ENCODE results near the gene LDB2.

Gene LDB2

DNA sequence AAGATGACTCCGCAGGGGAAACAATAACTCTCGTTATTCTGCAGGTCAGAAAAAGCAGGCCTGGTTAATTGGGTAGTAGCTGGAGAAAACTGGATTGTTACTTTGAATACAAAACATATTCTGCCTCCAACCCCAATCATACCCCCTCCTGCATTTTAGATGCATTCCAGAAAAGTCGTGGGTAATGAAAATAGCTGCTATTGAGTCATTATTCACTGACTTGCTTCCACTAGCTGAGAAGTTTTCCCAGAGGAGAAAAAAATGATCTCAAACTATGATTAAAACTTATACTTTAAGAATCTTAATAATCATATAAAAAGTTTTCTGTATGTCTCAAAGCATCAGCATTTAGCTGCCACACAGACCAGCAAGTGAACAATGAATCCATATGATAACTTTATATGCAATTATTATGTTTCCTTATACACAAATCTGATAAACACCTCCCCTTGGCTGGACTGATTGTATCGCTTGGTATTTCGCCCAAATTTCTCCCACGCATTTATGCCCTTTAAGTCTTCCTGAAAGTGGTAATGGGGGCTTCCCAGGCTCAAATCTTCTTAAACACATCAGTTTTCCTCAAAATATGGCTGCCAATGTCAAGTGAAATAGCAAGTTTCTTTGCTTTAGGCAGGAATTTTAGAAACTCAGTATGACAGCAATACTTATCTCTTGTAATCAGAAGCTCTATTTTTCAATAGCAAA lies 181.0 kb downstream of the LDB2 start:
- no peak for FAIRE-seq

DNA sequence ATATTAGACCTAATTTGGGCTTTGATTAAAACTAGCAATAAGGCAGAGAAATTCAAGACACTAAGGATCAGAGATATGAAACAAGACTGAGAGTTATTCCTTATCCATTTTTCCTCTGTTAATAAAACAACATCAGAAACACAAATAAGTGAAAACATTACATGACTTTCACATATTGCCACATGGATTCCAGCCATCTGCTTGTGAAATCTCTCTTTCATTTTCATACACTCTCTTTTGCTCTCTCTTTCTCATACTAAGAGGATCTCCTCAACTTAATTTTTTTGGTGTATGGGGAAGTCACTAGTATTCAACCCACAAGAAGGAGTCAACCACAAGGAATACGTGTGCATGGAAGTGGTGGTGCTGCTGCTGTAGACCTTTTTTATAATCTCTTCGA lies 183.0 kb downstream of the LDB2 start:
- no peak for FAIRE-seq

GRCh38 chr4:16714191-16714590 lies 184.3 kb downstream of the LDB2 start:
- no peak for FAIRE-seq

GRCh38 chr4:16713696-16714095 lies 184.7 kb downstream of the LDB2 start:
- FAIRE-seq: no peak

DNA sequence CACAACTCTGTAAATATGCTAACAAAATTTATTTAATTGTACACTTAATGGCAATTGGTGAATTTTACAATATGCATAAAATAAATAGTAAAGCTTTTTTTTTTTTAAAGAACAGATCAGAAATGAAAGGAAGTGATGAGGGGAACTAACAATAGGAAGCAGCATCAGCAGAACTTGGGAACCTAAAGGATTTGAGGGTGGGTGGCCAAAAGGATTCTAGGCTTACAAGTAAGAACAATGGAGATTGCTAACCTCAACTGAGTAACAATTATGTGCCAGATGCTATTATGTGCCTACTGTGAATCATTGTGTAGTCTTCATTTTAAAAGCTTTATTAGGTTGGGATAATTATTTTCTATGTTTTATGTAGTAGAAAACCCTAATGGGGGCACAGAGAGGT lies 185.2 kb downstream of the LDB2 start:
- peak; percentile 9 for FAIRE-seq

GRCh38 chr4:16710198-16710597 lies 188.2 kb downstream of the LDB2 start:
- no peak for FAIRE-seq

- no peak for FAIRE-seq
Measured at GRCh38 chr4:16707874-16708273, 190.6 kb downstream of the LDB2 start.

DNA sequence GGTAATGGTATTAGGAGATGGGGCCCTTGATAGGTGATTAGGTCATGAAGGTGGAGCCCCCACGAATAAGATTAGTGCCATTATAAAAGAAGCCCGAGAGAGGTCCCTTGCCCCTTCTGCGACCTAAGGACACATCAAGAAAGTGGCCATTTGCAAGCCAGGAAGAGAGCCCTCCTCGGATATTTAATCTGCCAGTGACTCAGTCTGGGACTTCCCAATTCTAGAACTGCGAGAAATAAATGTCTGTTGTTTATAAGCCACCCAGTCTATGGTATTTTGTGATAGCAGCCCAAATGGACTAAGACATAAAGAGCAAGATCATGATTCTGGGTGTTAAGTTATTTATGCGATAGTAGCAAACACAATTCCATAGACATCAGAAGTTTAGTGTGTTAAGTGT lies 192.2 kb downstream of the LDB2 start:
- no peak for FAIRE-seq

DNA sequence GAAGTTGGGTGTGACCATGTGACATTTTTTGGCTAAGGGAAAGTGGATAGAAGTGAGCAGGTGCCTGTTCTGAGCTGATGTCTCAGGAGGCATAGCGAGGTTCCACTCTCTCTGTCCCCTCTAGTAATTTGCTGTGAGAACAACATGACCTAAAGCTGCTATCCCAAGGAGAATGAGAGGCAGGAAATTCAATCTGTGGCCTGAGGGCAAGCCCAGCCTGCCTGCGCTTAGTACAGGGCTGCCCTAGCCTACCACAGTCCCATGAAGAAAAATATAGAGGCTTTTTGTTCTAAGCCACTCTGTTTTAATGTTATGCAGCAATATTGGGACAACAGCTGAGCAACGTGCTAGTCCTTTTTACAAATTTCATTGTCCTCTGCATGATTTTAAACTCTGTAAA lies 193.1 kb downstream of the LDB2 start:
- no peak for FAIRE-seq

GRCh38 chr4:16704489-16704888 lies 194.0 kb downstream of the LDB2 start:
- FAIRE-seq: no peak

- FAIRE-seq: no peak
Measured at GRCh38 chr4:16695896-16696295, 202.5 kb downstream of the LDB2 start.

GRCh38 chr4:16694884-16695276 lies 203.6 kb downstream of the LDB2 start:
- FAIRE-seq: no peak

GRCh38 chr4:16694173-16694883 lies 204.1 kb downstream of the LDB2 start:
- FAIRE-seq: no peak

DNA sequence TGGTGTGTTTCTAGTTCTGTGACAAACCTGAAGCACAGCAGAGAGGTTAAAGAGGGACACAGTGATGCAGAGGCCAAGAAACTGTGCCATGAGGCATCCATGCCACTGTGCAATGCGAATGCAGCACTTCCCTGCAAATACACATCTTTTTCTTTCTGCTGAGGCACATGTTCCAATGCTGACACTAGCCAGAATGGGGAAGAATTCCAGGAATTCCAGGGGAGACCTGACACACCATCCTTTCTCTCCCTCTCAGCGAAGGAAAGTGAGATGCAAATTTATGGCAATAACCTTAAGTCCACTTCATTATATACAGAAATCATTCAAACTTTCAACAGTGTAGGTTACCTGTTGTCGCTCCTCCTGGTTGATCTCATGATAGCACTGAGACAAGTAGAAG lies 204.8 kb downstream of the LDB2 start:
- FAIRE-seq: no peak

DNA sequence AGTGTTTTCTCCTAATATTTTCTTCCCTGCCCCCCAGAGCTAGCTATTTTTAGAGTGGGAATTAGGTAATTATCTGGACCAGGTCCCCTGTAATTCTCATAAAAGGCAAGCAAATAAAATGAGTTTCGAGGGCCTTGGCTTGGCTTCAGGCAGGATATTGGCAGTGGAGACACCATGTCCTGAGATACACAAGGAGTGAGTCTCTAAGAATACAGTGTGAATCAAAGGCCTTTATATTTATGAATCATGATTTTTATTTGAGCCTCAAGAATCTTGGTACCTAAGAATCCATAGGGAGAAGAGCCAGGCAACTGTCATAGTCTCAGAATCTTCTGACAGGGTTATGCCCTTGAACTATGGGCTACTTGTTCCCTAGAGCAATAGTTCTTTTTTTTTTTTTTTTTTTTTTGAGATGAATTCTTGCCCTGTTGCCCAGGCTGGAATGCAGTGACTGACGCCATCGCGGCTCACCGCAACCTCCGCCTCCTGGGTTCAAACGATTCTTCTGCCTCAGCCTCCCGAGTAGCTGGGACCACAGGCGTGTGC lies 205.4 kb downstream of the LDB2 start:
- no peak for FAIRE-seq

DNA sequence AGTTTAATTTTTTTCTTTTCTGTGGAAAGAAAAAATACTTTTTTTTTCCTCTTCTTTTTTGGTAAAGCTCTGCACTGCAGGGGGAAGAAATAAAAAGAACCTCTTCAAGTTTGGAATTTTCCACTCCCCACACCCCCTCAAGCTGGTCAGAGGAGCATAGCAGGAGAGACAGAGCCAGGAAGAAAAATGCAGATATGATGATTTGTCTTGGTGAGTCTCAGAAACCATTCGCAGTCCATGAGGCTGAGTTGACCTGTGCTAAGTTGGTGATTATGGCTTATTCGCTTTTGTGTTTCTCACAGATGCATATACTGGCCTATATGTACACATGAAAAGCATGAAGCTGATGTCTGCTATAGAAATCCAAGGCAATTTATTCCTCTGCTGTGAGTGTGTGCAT lies 205.9 kb downstream of the LDB2 start:
- FAIRE-seq: no peak

DNA sequence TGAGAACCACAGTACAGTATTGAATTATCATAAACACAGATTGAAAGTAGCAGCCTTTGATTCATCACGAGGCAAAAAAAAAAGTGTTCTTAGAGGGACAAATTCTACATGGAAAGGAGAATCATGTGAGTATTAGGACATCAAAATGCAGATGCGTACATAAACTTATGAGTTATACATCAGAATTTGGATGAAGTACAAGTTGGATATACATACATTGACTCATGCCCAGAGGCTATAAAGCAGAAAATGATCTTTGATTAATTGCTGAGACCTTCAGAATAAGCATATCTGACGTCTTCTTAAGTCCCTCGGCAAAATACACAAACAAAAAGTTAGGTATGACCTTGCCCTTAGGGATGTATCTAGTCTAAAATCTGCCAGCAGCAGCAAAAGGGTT lies 206.4 kb downstream of the LDB2 start:
- no peak for FAIRE-seq

DNA sequence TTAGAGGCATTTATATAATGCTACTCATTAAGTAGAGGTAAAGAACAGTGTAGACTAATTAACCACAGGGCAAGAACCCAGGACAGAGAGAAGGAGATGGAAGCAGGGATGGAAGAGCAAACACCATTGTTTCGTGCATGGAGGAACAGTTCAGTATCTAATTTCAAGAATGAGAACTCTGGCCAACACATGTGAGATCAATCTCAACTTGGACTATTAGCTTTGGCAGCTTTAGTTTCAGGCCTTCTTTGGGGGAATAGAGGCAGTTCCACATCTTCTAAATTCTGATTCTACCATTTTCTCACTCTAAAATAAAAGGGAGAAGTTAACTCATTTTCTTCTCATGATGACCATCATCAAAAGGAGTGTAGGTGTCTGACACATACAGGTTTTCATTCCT lies 207.0 kb downstream of the LDB2 start:
- no peak for FAIRE-seq

DNA sequence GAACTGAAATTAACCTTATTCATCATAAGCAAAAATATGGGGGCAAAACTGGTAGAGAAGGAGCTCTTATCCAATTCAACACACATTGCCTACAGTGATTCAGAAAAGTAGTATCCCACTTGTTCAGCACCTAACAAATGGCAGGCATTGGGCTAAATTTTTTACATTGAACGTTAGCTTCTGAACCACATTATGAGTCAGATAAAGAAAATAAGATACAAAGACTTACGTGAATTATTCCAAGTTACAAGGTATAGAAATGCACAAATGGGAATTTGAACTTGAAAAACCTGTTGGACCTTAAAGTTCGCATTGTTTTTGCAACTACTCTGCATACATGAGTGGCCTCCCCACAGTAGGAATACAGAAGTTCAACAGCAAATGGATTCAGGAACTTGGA lies 210.6 kb downstream of the LDB2 start:
- no peak for FAIRE-seq

DNA sequence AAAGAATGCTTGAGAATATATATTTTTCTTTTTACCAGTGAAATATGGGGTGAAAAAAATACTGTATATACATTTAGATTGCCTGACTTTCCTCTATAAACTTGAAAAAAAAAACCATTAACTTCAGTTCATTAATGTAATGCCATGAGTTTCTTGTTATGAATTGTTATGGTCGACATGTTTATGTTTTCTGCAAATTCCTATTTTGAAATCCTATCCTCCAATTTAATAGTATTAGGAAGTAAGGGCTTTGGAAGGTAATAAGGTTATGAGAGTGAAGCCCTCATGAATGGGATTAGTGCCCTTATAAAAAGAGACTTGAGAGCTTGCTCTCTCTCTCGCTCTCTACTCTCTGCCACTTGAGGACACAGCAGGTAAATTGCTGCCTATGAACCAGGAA lies 211.4 kb downstream of the LDB2 start:
- FAIRE-seq: no peak

GRCh38 chr4:16686195-16686594 lies 212.2 kb downstream of the LDB2 start:
- no peak for FAIRE-seq

GRCh38 chr4:16685536-16685935 lies 212.9 kb downstream of the LDB2 start:
- FAIRE-seq: no peak

DNA sequence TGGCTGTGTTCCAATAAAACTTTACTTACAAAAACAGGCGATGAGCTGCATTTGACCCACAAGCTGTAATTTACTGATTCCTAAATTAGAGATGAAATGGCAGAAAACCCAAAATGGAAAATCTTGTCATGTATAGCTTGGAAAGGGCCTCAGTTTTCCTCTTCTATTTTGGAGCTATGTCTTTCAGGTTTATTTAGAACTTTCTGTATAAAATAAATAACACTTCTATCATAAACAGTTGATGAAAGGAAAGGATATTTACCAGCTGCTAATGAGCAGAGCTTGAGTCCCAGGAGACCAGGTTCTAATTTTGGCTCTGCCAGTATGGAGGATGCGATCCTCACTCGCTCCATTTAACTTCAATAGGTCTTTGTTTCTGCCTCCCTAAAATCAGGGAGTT lies 213.5 kb downstream of the LDB2 start:
- FAIRE-seq: peak; percentile 24

DNA sequence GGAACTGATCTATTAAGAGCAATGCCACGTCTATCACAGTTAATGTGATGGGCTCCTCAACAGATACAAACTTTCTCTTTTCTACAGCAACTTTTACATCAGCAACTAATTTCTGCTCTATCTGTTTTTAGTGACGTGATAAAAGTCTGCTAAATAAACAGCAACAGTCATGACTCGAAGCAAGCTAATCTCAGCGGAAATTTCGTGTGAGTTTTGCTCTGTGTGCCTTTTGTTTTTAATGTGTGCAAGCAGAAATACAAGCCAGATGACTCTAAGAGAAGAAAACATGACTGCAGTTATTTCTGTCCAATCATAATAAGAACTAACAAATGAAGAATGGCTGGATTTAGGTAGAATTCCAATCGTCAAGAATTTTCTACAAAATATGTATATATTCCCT lies 214.3 kb downstream of the LDB2 start:
- peak; percentile 60 for FAIRE-seq

DNA sequence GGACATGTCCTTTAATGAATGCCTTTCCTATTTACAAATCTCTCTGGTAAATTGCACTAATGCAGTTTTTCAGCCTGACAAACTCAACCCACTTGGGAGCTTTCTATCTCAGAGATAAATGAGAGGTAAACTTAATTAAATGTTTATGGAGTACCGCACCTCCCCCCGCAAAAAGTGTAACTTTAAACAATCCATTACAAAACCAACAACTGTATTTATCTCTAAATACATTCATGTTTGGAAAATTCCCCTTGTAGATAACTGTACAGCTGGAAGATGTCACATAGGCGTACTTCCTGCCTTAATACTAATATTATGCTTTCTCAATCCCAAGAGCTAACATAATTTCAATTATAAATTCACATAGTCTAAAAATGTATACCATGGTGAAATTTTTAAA lies 215.5 kb downstream of the LDB2 start:
- no peak for FAIRE-seq

Measured in islet of Langerhans (tissue), 1 donor.